NCI-H510A (cell line): ENCODE results near the gene ACO2.
"Not testable (repeated sequence)": the region's sequence is repeated elsewhere in the genome, so short reads cannot be mapped to it uniquely, and the experiment has no call there.

Experiments used
- DNase-seq: peaks from one replicate; lab custom pipeline; 2025; lab: John Stamatoyannopoulos, UW

The ACO2 gene

GRCh38 chr22:41572305-41572704 is 103.4 kb downstream of the ACO2 start:
- DNase-seq, result not testable (repeated sequence)

GRCh38 chr22:41573677-41574076 is 104.8 kb downstream of the ACO2 start:
- no peak for DNase-seq

DNA sequence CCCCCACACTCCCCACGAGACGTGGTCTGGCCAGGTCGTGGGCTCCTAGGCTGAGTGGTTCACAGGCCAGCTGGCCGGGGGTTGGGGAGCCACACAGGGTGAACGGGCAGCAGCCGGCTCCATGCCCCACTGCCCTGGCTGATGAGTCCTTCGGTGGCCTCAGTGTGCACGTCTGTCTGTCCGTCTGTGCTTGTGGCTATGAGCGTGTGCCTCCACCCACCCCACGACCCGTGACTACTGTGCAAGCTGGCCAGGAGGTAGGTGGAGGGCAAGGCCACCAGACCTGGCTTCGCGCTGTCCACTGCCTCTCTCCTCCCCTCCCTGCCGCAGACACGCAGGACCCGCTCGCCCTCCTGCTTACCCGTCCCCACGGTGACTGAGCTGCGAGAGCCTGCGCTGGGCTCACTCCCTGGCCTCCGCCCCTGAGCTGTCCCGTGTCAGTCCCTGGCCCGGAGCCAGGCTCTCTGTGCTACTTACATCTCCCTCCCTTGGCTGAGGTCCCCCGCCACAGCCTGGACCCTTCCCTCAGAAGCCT is 106.0 kb downstream of the ACO2 start:
- no peak for DNase-seq

DNA sequence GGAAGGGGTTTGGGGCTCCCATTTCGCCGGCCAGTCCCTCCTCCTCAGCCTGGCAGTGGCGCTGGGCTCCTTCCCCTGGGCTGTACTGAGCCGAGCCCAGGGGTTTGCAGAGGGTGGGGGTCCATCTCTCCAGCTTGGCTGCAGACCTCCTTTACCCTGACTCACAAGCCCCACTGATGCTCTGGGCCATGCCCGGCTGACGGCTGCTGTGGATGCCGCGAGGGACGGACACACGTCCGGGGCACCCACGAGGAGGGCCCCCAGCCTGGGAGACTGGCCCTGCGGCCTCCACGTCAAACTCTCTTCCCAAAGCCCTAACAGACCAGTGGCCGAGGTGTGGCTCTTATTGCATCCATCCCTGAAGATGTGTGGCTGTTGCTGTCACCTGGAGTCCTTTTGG is 106.6 kb downstream of the ACO2 start:
- no peak for DNase-seq

DNA sequence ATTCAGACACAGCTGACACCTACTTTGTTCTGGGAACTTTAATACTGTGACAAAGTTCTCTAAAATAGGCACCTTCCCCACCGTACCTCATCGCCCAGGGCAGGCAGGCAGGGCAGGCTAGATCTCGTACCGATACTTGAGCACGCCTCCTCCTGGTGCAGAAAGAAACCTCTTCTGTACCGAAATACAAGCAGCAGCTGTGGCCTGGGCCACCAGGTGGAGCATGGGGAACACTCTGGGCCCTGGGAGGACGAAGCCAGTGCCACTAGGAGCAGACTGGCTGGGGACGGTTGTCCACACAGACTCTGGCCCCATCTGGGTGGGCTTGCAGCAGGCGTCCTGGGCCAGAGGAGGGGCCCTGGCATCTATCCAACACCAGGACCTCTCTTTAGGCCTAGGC is 108.0 kb downstream of the ACO2 start:
- peak; percentile 21 for DNase-seq

GRCh38 chr22:41578114-41578513 is 109.2 kb downstream of the ACO2 start:
- no peak for DNase-seq
